ENCODE data around the gene NEU4. TPM values are rescaled to one million over a fixed set of nuclear protein-coding genes. Genes with fewer than 3 reads are reported as not detected.

The NEU4 gene
- total and polyA plus RNA-seq, 9 of the 15 experiments (the other 6 are each of a cell fraction or from before 2014, with no cell fraction given) = 0.01 to 0.40 TPM; not detected in 7

DNA sequence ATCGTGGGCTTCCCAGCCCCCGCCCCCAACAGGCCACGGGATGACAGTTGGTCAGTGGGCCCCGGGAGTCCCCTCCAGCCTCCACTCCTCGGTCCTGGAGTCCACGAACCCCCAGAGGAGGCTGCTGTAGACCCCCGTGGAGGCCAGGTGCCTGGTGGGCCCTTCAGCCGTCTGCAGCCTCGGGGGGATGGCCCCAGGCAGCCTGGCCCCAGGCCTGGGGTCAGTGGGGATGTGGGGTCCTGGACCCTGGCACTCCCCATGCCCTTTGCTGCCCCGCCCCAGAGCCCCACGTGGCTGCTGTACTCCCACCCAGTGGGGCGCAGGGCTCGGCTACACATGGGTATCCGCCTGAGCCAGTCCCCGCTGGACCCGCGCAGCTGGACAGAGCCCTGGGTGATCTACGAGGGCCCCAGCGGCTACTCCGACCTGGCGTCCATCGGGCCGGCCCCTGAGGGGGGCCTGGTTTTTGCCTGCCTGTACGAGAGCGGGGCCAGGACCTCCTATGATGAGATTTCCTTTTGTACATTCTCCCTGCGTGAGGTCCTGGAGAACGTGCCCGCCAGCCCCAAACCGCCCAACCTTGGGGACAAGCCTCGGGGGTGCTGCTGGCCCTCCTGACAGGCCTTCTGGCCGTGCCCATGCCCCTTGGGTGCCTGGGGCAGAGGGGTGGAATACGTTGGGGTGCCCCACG lies 7.6 kb downstream of the NEU4 start:
- H3K9me3 ChIP-seq (replicated peaks; ENCODE audit: control insufficient read depth, insufficient read depth, low read depth, low read length) = no peaks in the 10 kb centered on the region
- no peaks in the 10 kb centered on the region for H3K79me2 ChIP-seq (ENCODE audit: control insufficient read depth, insufficient read depth, low read length)
- TF ChIP-seq, protein P1, sequence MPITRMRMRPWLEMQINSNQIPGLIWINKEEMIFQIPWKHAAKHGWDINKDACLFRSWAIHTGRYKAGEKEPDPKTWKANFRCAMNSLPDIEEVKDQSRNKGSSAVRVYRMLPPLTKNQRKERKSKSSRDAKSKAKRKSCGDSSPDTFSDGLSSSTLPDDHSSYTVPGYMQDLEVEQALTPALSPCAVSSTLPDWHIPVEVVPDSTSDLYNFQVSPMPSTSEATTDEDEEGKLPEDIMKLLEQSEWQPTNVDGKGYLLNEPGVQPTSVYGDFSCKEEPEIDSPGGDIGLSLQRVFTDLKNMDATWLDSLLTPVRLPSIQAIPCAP (CRISPR knock-in tag; IDR thresholded peaks at IDR 0.05; ENCODE audit: borderline replicate concordance) = no peak
- TF ChIP-seq SETDB1 (IDR thresholded peaks at IDR 0.05; ENCODE audit: low read length) (no peak), KLF1 (tag; IDR thresholded peaks at IDR 0.05) (no peak), TAL1 (IDR thresholded peaks at IDR 0.05) (no peak), ARNT (IDR thresholded peaks at IDR 0.05) (no peak), RBM25 (IDR thresholded peaks at IDR 0.05; ENCODE audit: low read depth, low read length, severe bottlenecking) (no peak), ARHGAP35 (IDR thresholded peaks at IDR 0.05; ENCODE audit: partially characterized antibody) (no peak), GTF2F1 (IDR thresholded peaks at IDR 0.05; ENCODE audit: low read depth, low read length) (no peak)
- TF ChIP-seq, protein P2, sequence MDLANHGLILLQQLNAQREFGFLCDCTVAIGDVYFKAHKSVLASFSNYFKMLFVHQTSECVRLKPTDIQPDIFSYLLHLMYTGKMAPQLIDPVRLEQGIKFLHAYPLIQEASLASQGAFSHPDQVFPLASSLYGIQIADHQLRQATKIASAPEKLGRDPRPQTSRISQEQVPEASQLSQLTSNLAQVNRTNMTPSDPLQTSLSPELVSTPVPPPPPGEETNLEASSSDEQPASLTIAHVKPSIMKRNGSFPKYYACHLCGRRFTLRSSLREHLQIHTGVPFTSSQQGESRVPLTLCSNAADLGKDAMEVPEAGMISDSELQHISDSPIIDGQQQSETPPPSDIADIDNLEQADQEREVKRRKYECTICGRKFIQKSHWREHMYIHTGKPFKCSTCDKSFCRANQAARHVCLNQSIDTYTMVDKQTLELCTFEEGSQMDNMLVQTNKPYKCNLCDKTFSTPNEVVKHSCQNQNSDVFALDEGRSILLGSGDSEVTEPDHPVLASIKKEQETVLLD (IDR thresholded peaks at IDR 0.05) = no peak
- TF ChIP-seq, protein P3, sequence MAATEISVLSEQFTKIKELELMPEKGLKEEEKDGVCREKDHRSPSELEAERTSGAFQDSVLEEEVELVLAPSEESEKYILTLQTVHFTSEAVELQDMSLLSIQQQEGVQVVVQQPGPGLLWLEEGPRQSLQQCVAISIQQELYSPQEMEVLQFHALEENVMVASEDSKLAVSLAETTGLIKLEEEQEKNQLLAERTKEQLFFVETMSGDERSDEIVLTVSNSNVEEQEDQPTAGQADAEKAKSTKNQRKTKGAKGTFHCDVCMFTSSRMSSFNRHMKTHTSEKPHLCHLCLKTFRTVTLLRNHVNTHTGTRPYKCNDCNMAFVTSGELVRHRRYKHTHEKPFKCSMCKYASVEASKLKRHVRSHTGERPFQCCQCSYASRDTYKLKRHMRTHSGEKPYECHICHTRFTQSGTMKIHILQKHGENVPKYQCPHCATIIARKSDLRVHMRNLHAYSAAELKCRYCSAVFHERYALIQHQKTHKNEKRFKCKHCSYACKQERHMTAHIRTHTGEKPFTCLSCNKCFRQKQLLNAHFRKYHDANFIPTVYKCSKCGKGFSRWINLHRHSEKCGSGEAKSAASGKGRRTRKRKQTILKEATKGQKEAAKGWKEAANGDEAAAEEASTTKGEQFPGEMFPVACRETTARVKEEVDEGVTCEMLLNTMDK (IDR thresholded peaks at IDR 0.05; ENCODE audit: borderline replicate concordance, insufficient read depth, low read depth, low read length, poor library complexity, severe bottlenecking) = no peak
- H4K20me1 ChIP-seq (replicated peaks; ENCODE audit: control insufficient read depth, insufficient read depth, low read length) = no peaks in the 10 kb centered on the region
- H3K27ac ChIP-seq (ENCODE audit: extremely low read depth, low read depth, low read length) = no peak overlapping the region
- ATAC-seq (no peak), DNase-seq (ENCODE audit: extremely low read depth in 1 of 4, low spot score in 3 of 4) (no peak), FAIRE-seq (no peak)
- H3K9me1 ChIP-seq (ENCODE audit: control insufficient read depth, insufficient read depth, low read length) = no peaks in the 10 kb centered on the region
- POLR2A ChIA-PET = interaction anchor here (0.6 kb wide), 1 partner anchor 21 kb away, joined by 3 read pairs; no protein-coding TSS in a partner anchor
- in situ Hi-C loops (cut with MboI) (no loop called here), intact Hi-C loops (cut with micrococcal nuclease) (no loop called here)
- no peaks in the 10 kb centered on the region for H3K27me3 ChIP-seq (ENCODE audit: control insufficient read depth in 2 of 2, insufficient read depth in 2 of 2, low read length in 2 of 2)
- 60% methylated on average over 19 of the region's 33 CpGs for WGBS (ENCODE audit: insufficient coverage, low coverage, missing lambda C conversion rate)
- H3K9ac ChIP-seq (ENCODE audit: insufficient read depth in 1 of 2, low read depth in 2 of 2, low read length in 2 of 2) = no peak overlapping the region
- peaks cover 0 to 73% of the 10 kb centered on the region in 2 experiments; a peak in 3 of 5 replicates for H3K4me1 ChIP-seq (replicated peaks in 1 of 2; ENCODE audit: control insufficient read depth in 2 of 2, insufficient read depth in 2 of 2, low read length in 2 of 2)
- no peak overlapping the region for H2AFZ ChIP-seq (ENCODE audit: low read depth, low read length)
- H3K4me2 ChIP-seq (ENCODE audit: insufficient read depth, low read length) = no peak overlapping the region
- no peak overlapping the region for H3K4me3 ChIP-seq
- H3K36me3 ChIP-seq (ENCODE audit: control insufficient read depth, insufficient read depth, low read length) = no peaks in the 10 kb centered on the region
- CTCF ChIA-PET (ENCODE audit: low intra/inter-chr PET ratio) = no interaction called here
- BruUV-seq (replicated peaks) = no TSS peak

Data from K562 (cell line).